ENCODE measurements around the gene CARD10. TPM values are rescaled to one million over a fixed set of nuclear protein-coding genes. Genes with fewer than 3 reads are reported as not detected.
A peak's percentile ranks its signal among the peaks of the same experiment; 100 is the strongest.

The CARD10 gene
- total and polyA plus RNA-seq, 2 of the 13 experiments (the other 11 are each of a cell fraction or from before 2014, with no cell fraction given): 35.2 to 55.8 TPM

- TF ChIP-seq, protein P1, sequence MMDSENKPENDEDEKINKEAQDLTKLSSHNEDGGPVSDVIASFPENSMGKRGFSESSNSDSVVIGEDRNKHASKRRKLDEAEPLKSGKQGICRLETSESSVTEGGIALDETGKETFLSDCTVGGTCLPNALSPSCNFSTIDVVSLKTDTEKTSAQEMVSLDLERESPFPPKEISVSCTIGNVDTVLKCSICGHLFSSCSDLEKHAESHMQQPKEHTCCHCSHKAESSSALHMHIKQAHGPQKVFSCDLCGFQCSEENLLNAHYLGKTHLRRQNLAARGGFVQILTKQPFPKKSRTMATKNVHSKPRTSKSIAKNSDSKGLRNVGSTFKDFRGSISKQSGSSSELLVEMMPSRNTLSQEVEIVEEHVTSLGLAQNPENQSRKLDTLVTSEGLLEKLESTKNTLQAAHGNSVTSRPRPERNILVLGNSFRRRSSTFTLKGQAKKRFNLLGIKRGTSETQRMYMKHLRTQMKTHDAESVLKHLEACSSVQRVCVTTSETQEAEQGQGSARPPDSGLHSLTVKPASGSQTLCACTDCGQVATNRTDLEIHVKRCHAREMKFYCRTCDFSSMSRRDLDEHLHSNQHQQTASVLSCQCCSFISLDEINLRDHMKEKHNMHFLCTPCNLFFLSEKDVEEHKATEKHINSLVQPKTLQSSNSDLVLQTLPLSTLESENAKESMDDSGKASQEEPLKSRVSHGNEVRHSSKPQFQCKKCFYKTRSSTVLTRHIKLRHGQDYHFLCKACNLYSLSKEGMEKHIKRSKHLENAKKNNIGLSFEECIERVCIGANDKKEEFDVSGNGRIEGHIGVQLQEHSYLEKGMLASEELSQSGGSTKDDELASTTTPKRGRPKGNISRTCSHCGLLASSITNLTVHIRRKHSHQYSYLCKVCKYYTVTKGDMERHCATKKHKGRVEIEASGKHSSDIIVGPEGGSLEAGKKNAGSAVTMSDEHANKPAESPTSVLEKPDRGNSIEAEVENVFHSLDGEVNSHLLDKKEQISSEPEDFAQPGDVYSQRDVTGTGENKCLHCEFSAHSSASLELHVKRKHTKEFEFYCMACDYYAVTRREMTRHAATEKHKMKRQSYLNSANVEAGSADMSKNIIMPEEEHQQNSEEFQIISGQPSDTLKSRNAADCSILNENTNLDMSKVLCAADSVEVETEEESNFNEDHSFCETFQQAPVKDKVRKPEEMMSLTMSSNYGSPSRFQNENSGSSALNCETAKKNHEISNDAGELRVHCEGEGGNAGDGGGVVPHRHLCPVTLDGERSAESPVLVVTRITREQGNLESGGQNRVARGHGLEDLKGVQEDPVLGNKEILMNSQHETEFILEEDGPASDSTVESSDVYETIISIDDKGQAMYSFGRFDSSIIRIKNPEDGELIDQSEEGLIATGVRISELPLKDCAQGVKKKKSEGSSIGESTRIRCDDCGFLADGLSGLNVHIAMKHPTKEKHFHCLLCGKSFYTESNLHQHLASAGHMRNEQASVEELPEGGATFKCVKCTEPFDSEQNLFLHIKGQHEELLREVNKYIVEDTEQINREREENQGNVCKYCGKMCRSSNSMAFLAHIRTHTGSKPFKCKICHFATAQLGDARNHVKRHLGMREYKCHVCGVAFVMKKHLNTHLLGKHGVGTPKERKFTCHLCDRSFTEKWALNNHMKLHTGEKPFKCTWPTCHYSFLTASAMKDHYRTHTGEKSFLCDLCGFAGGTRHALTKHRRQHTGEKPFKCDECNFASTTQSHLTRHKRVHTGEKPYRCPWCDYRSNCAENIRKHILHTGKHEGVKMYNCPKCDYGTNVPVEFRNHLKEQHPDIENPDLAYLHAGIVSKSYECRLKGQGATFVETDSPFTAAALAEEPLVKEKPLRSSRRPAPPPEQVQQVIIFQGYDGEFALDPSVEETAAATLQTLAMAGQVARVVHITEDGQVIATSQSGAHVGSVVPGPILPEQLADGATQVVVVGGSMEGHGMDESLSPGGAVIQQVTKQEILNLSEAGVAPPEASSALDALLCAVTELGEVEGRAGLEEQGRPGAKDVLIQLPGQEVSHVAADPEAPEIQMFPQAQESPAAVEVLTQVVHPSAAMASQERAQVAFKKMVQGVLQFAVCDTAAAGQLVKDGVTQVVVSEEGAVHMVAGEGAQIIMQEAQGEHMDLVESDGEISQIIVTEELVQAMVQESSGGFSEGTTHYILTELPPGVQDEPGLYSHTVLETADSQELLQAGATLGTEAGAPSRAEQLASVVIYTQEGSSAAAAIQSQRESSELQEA (CRISPR knock-in tag; IDR thresholded peaks at IDR 0.05; ENCODE audit: not compliant biosample characterization): no peak
- peak; percentile 35; the same call in 1 of the 2 replicates for TF ChIP-seq CHD4 (IDR thresholded peaks at IDR 0.05; ENCODE audit: borderline replicate concordance, low read length)
- TF ChIP-seq ZNF10 (CRISPR knock-in tag; IDR thresholded peaks at IDR 0.05; ENCODE audit: borderline replicate concordance, low read depth): no peak
- no peak for TF ChIP-seq XRCC5 (optimal IDR thresholded peaks at IDR 0.05; ENCODE audit: low read length)
- TF ChIP-seq, protein P2, sequence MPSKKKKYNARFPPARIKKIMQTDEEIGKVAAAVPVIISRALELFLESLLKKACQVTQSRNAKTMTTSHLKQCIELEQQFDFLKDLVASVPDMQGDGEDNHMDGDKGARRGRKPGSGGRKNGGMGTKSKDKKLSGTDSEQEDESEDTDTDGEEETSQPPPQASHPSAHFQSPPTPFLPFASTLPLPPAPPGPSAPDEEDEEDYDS (CRISPR knock-in tag; IDR thresholded peaks at IDR 0.05): no peak
- no peak for TF ChIP-seq ZNF782 (CRISPR knock-in tag; IDR thresholded peaks at IDR 0.05; ENCODE audit: borderline replicate concordance)
- TF ChIP-seq KDM4B (CRISPR knock-in tag; IDR thresholded peaks at IDR 0.05): no peak
- no peak for TF ChIP-seq ZNF549 (CRISPR knock-in tag; IDR thresholded peaks at IDR 0.05)
- no peak for TF ChIP-seq KDM5A (IDR thresholded peaks at IDR 0.05; ENCODE audit: borderline replicate concordance, low read length)
- peak; percentile 79 for TF ChIP-seq ZNF512 (CRISPR knock-in tag; IDR thresholded peaks at IDR 0.05)
- TF ChIP-seq, protein P3, sequence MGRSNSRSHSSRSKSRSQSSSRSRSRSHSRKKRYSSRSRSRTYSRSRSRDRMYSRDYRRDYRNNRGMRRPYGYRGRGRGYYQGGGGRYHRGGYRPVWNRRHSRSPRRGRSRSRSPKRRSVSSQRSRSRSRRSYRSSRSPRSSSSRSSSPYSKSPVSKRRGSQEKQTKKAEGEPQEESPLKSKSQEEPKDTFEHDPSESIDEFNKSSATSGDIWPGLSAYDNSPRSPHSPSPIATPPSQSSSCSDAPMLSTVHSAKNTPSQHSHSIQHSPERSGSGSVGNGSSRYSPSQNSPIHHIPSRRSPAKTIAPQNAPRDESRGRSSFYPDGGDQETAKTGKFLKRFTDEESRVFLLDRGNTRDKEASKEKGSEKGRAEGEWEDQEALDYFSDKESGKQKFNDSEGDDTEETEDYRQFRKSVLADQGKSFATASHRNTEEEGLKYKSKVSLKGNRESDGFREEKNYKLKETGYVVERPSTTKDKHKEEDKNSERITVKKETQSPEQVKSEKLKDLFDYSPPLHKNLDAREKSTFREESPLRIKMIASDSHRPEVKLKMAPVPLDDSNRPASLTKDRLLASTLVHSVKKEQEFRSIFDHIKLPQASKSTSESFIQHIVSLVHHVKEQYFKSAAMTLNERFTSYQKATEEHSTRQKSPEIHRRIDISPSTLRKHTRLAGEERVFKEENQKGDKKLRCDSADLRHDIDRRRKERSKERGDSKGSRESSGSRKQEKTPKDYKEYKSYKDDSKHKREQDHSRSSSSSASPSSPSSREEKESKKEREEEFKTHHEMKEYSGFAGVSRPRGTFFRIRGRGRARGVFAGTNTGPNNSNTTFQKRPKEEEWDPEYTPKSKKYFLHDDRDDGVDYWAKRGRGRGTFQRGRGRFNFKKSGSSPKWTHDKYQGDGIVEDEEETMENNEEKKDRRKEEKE (IDR thresholded peaks at IDR 0.05): no peak
- no peak for TF ChIP-seq CTCF (CRISPR knock-in tag; IDR thresholded peaks at IDR 0.05)
Measured at GRCh38 chr22:37511395-37512104, 7.7 kb downstream of the CARD10 start (continued).

All from HepG2 (cell line).